ENCODE data around the gene PSMB2. TPM values are rescaled to one million over a fixed set of nuclear protein-coding genes. Genes with fewer than 3 reads are reported as not detected.

Gene PSMB2
- total and polyA plus RNA-seq, 10 of the 15 experiments (the other 5 are each of a cell fraction or from before 2014, with no cell fraction given), result 71.7 to 299 (median 145) TPM

DNA sequence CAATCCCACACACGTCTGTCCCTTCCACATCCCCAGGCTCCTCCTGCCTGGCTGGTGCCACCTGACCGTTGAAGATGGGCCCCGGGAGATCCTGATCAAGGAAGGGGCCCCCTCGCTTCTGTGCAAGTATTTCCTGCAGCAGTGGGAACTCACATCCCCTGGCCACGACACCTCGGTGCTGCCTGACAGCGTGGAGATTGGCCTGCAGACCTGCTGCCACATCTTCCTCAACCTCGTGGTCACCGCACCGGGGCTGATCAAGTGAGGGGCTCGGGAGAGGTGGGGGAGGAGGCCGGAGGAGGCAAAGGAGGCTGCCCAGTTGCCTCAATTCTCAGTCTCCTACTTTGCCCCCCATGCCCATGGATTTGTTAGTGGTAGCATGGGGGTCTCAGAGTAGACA, 78.2 kb downstream of the PSMB2 start (continued):
- TF ChIP-seq, protein P1, sequence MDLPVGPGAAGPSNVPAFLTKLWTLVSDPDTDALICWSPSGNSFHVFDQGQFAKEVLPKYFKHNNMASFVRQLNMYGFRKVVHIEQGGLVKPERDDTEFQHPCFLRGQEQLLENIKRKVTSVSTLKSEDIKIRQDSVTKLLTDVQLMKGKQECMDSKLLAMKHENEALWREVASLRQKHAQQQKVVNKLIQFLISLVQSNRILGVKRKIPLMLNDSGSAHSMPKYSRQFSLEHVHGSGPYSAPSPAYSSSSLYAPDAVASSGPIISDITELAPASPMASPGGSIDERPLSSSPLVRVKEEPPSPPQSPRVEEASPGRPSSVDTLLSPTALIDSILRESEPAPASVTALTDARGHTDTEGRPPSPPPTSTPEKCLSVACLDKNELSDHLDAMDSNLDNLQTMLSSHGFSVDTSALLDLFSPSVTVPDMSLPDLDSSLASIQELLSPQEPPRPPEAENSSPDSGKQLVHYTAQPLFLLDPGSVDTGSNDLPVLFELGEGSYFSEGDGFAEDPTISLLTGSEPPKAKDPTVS (IDR thresholded peaks at IDR 0.05; ENCODE audit: low read depth, low read length), result no peak
- no peak for TF ChIP-seq MYC (IDR thresholded peaks at IDR 0.05; ENCODE audit: insufficient read depth, insufficient read length, insufficient replicate concordance, low read length, severe bottlenecking)
- TF ChIP-seq, protein P2, sequence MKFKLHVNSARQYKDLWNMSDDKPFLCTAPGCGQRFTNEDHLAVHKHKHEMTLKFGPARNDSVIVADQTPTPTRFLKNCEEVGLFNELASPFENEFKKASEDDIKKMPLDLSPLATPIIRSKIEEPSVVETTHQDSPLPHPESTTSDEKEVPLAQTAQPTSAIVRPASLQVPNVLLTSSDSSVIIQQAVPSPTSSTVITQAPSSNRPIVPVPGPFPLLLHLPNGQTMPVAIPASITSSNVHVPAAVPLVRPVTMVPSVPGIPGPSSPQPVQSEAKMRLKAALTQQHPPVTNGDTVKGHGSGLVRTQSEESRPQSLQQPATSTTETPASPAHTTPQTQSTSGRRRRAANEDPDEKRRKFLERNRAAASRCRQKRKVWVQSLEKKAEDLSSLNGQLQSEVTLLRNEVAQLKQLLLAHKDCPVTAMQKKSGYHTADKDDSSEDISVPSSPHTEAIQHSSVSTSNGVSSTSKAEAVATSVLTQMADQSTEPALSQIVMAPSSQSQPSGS (IDR thresholded peaks at IDR 0.05; ENCODE audit: low read length), result no peak
- TF ChIP-seq BACH1 (IDR thresholded peaks at IDR 0.05; ENCODE audit: borderline replicate concordance), result no peak
- no peak for TF ChIP-seq STAT3 (IDR thresholded peaks at IDR 0.05; ENCODE audit: low read depth, low read length)
- TF ChIP-seq, protein P3, sequence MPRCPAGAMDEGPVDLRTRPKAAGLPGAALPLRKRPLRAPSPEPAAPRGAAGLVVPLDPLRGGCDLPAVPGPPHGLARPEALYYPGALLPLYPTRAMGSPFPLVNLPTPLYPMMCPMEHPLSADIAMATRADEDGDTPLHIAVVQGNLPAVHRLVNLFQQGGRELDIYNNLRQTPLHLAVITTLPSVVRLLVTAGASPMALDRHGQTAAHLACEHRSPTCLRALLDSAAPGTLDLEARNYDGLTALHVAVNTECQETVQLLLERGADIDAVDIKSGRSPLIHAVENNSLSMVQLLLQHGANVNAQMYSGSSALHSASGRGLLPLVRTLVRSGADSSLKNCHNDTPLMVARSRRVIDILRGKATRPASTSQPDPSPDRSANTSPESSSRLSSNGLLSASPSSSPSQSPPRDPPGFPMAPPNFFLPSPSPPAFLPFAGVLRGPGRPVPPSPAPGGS (IDR thresholded peaks at IDR 0.05; ENCODE audit: borderline replicate concordance, insufficient read depth, low read depth, low read length, poor library complexity, severe bottlenecking), result no peak
- no peak for TF ChIP-seq CBFB (IDR thresholded peaks at IDR 0.05; ENCODE audit: low read depth)
- TF ChIP-seq KLF5 (IDR thresholded peaks at IDR 0.05; ENCODE audit: partially characterized antibody), result no peak
